ENCODE results near the gene MAN1C1. TPM values are rescaled to one million over a fixed set of nuclear protein-coding genes. Genes with fewer than 3 reads are reported as not detected.
"Not testable (repeated sequence)": the region's sequence is repeated elsewhere in the genome, so short reads cannot be mapped to it uniquely, and the experiment has no call there.

The MAN1C1 gene
- total RNA-seq, 1 experiment from 2014 or later: 3.3 TPM

DNA sequence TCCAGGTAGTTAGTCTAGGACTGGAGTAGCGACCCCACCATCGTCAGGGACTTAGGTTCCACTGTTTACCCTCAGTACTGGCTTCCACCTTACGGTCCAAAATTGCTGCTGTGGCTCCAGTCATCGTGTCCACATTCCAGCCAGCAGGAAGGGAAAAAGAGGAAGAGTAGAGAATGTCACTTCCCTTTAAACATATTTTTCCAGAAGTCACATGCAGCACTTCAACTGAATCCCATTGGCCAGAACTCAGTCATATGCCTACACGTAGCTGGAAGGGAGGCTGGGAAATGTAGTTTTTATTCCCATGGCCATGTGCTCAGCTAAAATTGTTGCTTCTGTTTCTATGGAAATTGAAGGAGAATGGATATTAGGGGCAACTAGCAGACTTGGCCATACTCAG is 99.3 kb downstream of the MAN1C1 start:
- no peak for DNase-seq (ENCODE audit: low read depth)

DNA sequence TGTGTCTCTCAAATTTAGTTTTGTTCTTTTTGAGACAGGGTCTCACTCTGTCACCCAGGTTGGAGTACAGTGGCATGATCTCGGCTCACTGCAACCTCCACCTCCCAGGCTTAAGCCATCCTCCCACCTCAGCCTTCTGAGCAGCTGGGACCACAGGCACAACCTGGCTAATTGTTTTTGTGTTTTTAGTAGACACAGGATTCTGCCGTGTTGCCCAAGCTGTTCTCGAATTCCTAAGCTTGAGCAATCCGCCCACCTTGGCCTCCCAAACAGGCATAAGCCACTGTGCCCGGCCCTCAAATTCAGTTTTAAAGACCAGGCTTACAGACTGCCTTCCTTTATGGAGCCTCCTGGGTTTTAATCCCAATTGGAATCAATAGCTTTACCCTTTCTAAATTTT is 99.7 kb downstream of the MAN1C1 start:
- DNase-seq (ENCODE audit: low read depth): no peak

DNA sequence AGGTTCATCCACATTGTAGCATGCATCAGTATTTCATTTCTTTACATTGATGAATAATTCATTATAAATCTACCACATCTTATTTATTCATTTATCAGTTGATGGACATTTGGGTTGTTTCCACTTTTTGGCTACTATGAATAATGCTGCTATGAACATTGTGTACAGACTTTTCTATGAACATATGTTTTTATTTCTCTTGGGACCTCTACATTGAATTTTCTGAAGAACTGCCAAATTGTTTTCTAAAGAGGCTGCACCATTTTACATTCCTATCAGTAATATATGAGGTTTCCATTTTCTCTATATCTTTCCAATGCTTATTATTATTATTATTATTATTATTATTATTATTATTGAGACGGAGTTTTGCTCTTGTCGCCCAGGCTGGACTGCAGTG is 102.1 kb downstream of the MAN1C1 start:
- DNase-seq (ENCODE audit: low read depth): no peak

- peak; percentile 28 for DNase-seq (ENCODE audit: low read depth)
Observed at GRCh38 chr1:25720624-25721023, 104.0 kb downstream of the MAN1C1 start.

- DNase-seq (ENCODE audit: low read depth): no peak
Observed at GRCh38 chr1:25723250-25723880, 106.8 kb downstream of the MAN1C1 start.

GRCh38 chr1:25724201-25724600 is 107.6 kb downstream of the MAN1C1 start:
- DNase-seq (ENCODE audit: low read depth): no peak

GRCh38 chr1:25724966-25725365 is 108.4 kb downstream of the MAN1C1 start:
- no peak for DNase-seq (ENCODE audit: low read depth)

DNA sequence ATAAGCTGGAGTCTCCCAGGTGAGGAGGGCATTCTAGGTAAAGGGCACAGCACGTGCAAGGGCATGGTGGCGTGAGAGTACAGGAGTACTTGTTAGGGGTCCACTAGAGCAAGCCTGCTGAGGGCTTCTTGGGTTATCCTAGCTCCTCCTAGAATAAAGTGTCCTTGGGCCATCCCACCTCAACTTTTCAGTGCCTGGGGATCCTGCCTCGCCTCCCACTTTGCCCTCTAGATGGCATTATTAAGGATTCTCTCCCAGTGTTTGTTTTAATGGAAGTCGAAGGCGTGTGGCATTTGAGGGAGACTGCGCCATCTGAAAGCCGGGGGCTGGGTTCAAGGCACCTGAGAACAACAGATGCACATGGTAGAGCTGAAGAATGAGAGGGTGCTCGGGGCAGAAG is 108.9 kb downstream of the MAN1C1 start:
- DNase-seq (ENCODE audit: low read depth): no peak

GRCh38 chr1:25727088-25727487 is 110.5 kb downstream of the MAN1C1 start:
- DNase-seq (ENCODE audit: low read depth): no peak

GRCh38 chr1:25727635-25728286 is 111.2 kb downstream of the MAN1C1 start:
- DNase-seq (ENCODE audit: low read depth): no peak

DNA sequence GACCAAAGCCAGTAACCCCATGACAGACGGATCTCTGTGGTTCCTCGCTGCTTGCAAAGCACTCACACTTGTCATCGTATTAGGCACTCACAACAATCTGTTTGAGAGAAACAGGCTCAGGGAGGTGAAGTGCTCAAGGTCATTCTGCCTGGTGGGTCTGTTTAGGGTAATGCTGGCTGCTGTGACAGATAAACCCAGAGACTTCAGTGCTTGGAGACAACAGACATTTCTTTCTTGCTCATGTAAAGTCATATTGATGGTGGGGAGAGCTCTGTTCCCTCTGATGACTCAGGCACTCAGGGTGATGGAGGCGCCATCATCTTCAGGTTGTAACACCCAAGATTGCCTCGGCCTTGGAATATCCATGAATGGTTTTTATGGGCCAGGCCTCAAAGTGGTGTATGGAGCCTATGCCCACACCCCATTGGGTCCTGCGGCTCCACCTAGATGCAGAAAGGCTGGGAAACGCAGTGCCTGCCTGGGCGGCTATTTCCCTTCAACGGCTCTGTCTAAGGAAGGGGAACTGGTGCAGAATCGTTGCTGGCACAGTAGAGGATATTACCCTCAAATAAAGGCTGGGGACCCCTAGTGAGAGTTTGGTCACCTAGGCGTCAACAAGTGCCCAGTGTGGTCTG is 111.8 kb downstream of the MAN1C1 start:
- DNase-seq (ENCODE audit: low read depth): no peak

DNA sequence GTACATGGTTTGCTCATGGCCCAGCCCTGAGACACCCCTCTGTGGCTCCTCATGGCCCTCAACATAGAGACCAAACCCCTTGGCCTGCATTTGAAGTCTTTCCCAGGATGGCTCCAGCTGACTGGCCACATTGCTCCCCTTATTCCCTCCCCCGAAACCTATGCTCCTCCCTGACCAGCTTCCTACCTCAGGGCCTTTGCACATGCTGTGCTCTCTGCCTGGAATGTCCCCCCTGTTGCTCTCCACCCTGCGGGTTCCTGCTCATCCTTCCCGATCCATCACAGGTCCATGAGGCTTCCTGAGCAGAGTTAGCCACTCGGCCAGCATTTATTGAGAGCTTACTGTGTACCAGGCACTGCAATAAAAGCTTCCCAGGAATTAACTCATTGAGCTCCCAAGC is 112.5 kb downstream of the MAN1C1 start:
- no peak for DNase-seq (ENCODE audit: low read depth)

DNA sequence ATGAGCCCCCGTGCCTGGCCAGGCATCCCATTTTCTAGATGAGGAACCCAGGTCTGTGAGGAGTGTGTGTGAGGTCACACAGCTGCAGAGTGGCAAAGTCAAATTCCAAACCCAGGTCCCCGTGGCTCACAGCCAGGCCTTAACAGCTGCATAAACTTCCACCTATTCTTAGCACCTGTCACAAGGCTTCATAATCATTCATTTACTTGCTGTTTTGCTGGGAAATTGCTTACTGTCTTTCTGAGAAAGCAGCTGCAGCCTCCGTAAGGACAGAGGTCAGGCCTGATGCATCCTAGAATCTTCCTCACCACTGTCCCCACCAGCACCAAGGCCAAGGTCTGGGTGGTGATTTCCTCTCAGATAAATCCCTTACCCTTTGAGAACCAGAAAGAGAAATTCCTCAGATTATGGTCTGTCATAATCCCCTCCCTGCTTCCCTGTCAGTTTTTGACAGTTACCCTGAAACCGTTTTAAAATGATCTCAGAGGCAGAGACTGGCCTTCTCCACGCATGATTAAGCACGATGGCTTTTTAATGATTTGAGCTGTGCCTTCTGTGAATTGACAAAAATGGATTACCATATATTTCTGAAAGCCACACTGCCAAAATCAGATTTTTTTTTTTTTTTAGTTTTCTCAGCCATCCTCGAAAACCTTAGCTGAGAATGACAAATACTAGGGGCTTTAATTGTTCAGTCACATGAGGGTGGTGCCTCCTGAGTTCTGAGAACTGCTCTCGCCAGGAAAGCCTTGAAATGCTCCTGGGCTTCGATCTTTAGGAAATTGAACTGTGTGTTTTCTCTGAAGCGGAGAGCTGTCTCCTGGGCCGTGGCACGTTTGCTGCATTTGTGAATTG is 113.4 kb downstream of the MAN1C1 start:
- no peak for DNase-seq (ENCODE audit: low read depth)

DNA sequence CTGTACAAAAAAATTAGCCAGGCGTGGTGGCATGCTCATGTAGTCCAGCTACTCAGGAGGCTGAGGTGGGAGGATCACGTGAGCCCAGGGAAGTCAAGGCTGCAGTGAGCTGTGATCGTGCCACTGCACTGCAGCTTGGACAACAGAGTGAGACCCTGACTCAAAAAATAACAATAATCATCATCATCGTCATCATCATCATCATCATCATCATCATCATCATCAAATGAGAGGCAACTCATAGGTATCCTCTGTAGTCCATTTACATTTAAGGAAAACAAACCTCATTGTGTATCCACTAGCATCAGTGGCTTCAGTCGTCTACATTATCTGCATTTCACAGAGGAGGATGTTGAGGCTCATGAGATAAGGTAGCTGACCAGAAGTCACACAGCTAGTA is 114.6 kb downstream of the MAN1C1 start:
- DNase-seq (ENCODE audit: low read depth): no peak

DNA sequence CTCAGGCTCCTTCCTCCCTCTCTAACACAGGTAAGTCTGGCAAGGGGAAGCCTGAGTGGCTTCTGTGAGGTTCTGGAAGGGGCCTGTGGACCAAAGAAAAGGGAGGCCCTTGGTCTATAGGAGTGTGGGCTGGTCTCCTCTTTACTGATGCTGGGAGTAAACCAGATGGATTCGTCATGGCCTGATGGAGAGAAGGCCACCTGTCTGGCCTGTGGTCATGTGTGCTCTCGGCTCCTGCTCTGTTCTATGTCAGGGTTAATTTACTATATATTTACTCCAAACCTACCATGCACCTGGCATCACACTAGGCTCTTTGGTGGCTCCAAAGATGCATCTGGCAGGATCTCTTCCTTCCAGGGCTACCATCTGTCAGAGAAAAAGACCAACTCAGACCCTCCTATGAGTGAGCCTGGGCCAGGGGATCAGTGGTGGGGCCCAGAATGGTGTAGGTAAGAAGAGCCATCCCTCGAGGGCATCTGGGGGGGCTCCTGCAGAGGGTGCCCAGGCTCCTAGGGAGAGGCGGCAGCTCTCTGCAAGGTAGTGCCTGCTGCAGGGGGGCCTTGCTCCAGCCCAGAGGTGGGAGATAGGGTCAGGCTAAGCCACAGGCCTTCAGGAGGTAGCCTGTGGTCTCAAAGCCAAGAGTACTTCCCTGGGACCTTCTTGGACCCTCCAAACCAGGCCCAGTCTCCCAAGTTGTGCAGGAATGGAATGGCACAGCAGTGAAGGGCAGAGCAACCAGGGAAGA is 115.2 kb downstream of the MAN1C1 start:
- no peak for DNase-seq (ENCODE audit: low read depth)

DNA sequence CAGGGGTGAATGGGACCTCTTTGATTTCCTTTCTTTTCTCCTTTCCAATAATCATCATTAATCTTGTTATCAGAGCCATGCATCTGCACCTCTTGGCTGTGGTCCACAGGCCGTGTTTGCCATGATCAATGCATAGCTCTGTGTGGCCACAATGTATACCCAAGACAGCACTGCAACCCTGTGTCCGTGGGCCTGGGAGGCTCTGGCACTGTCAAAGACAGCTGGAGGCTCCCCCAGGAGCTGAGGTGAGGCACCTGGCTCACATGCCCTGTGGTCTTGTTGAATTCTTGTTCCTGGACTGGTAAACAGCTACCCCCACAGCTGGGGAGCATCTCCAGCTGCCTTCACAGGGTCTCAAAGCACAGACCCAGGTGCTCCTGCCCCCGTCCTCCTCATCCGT is 116.2 kb downstream of the MAN1C1 start:
- no peak for DNase-seq (ENCODE audit: low read depth)

- DNase-seq (ENCODE audit: low read depth): no peak
Observed at GRCh38 chr1:25733271-25733670, 116.7 kb downstream of the MAN1C1 start.

DNA sequence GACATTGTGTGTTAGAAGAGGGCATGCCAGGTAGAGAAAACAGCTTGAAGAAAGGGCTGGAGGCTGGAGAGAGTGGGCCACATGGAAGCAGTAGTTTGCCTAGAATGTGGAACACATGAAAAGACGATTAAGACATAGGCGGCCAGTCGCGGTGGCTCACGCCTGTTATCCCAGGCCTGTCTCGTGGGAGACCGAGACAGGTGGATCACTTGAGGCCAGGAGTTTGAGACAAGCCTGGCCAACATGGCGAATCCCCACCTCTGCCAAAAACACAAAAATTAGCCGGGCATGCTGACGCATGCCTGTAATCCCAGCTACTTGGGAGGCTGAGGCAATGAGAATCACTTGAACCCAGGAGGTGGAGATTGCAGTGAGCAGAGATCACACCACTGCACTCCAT is 118.4 kb downstream of the MAN1C1 start:
- DNase-seq (ENCODE audit: low read depth): not testable (repeated sequence)

DNA sequence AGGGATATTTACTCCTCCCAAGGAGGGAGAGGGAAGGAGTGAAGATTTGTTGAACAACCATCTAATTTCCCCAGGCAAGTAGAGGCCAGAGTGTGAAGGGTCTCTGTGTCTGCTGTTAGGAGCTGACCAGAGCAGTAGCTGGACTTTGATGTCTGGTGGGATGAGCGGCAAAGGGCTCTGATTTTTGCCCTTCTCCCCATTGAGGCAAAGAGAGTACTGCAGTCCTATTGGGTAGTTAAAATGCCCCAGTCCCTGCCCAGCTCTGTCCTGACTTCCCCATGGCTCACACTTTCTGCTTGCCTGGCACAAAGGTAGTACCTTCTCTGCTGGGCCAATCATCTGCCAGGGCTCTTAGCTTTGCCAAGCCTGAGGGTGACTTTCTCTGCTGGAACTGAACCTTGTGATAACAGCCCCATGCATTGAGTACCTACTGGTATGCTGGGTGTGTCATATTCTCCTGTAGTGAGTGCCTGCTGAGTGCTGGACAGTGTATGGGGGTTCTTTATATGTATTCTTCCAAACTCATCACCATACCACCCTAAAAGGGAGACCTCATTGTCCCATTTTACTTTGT is 119.5 kb downstream of the MAN1C1 start:
- no peak for DNase-seq (ENCODE audit: low read depth)

DNA sequence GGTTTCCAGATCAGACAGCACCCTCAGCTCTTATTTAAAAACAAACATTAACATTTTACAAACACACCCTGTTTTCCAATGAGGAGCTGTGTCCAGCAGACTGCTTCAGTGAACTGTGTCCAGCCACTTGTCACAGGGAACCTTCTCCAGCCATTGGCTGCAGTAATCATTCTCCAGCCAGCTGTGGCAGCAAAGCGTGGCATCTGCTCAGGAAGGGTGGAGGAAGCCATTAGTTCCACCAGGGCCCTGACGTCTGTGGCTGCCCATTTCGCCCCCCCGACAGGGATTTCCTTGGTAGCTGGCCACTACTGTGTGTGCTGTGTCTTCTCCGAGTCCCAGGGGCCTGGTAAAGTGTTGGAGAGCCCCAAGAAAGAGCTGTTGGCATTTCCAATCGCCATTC is 120.5 kb downstream of the MAN1C1 start:
- no peak for DNase-seq (ENCODE audit: low read depth)

DNA sequence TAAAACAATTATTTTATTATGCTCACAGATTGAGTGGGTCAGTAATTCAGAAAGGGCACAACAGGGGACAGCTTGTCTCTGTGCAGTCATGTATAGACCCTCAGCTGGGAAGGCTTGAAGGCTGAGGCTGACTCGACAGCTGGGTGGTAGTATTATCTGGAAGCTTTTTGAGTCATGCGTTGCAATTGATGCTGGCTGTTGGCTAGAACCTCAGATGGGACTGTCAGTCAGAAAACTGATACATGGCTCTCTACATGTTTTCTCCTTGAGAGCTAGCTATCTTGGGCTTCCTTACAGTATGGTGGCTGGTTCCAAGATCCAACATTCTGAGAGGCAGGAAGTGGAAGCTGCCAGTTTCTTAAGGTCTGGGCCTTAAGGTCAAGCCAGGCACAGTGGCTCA is 121.9 kb downstream of the MAN1C1 start:
- DNase-seq (ENCODE audit: low read depth): no peak
